GM11168 (cell line): ENCODE results near the gene IMMP2L.

Source experiments
- in situ Hi-C: fragments of 300-500 bp; cut with MboI; formaldehyde crosslinking; loops from one replicate; pipeline ENCODE4 v1.12.0; 2022; ENCODE audit warnings: low sequenced_read_pairs; ENCODE audit not compliant: unreplicated experiment

The IMMP2L gene

GRCh38 chr7:110827936-110828335 lies 734.4 kb downstream of the IMMP2L start:
- in situ Hi-C loops = no loop called here

GRCh38 chr7:110827287-110827855 lies 734.9 kb downstream of the IMMP2L start:
- in situ Hi-C loops = no loop called here

- in situ Hi-C loops = no loop called here
These were observed 748.3 kb downstream of the IMMP2L start for GRCh38 chr7:110813986-110814385.

- in situ Hi-C loops = no loop called here
These were observed 752.5 kb downstream of the IMMP2L start for GRCh38 chr7:110809832-110810231.

GRCh38 chr7:110808361-110808760 lies 753.9 kb downstream of the IMMP2L start:
- in situ Hi-C loops = no loop called here

GRCh38 chr7:110804501-110804900 lies 757.8 kb downstream of the IMMP2L start:
- in situ Hi-C loops = no loop called here

- in situ Hi-C loops = no loop called here
These were observed 758.6 kb downstream of the IMMP2L start for GRCh38 chr7:110803602-110804143.

- in situ Hi-C loops = no loop called here
These were observed 760.8 kb downstream of the IMMP2L start for GRCh38 chr7:110801502-110801901.

- in situ Hi-C loops = no loop called here
These were observed 761.3 kb downstream of the IMMP2L start for GRCh38 chr7:110800984-110801383.

- in situ Hi-C loops = no loop called here
These were observed 764.6 kb downstream of the IMMP2L start for GRCh38 chr7:110797656-110798055.

GRCh38 chr7:110790992-110791391 lies 771.3 kb downstream of the IMMP2L start:
- in situ Hi-C loops = no loop called here

- in situ Hi-C loops = no loop called here
These were observed 775.8 kb downstream of the IMMP2L start for GRCh38 chr7:110786328-110786965.

GRCh38 chr7:110784749-110785148 lies 777.5 kb downstream of the IMMP2L start:
- in situ Hi-C loops = no loop called here

- in situ Hi-C loops = no loop called here
These were observed 781.6 kb downstream of the IMMP2L start for GRCh38 chr7:110780712-110781111.

- in situ Hi-C loops = no loop called here
These were observed 783.0 kb downstream of the IMMP2L start for GRCh38 chr7:110779339-110779738.

- in situ Hi-C loops = no loop called here
These were observed 787.2 kb downstream of the IMMP2L start for GRCh38 chr7:110775046-110775445.

GRCh38 chr7:110774071-110774470 lies 788.2 kb downstream of the IMMP2L start:
- in situ Hi-C loops = no loop called here

- in situ Hi-C loops = no loop called here
These were observed 789.7 kb downstream of the IMMP2L start for GRCh38 chr7:110772615-110773014.

- in situ Hi-C loops = no loop called here
These were observed 790.6 kb downstream of the IMMP2L start for GRCh38 chr7:110771717-110772116.

GRCh38 chr7:110767550-110768110 lies 794.7 kb downstream of the IMMP2L start:
- in situ Hi-C loops = no loop called here

GRCh38 chr7:110766864-110767263 lies 795.4 kb downstream of the IMMP2L start:
- in situ Hi-C loops = no loop called here

GRCh38 chr7:110764852-110765251 lies 797.4 kb downstream of the IMMP2L start:
- in situ Hi-C loops = no loop called here
